Measurements from ENCODE around the gene NOM1.
"Not testable (repeated sequence)": the region's sequence is repeated elsewhere in the genome, so short reads cannot be mapped to it uniquely, and the experiment has no call there.

NOM1 gene

GRCh38 chr7:156949541-156950380 lies at the start of gene NOM1:
Gene NOM1 (plus strand): TSS chr7:156949712. CDS start chr7:156949738, 26 bp downstream.
- DNase-seq: peak; percentile 83

GRCh38 chr7:156900093-156900492 lies 49.4 kb upstream of the NOM1 start:
- not testable (repeated sequence) for DNase-seq

- no peak for DNase-seq
These were observed 46.1 kb upstream of the NOM1 start for GRCh38 chr7:156903232-156903909.

GRCh38 chr7:156906200-156906649 lies 43.3 kb upstream of the NOM1 start:
- DNase-seq: no peak

GRCh38 chr7:156907656-156908055 lies 41.9 kb upstream of the NOM1 start:
- DNase-seq: no peak

- DNase-seq: not testable (repeated sequence)
These were observed 39.8 kb upstream of the NOM1 start for GRCh38 chr7:156909574-156910252.

GRCh38 chr7:156918635-156919034 lies 30.9 kb upstream of the NOM1 start:
- no peak for DNase-seq

- no peak for DNase-seq
These were observed 30.3 kb upstream of the NOM1 start for GRCh38 chr7:156919132-156919713.

GRCh38 chr7:156920076-156920475 lies 29.4 kb upstream of the NOM1 start:
- DNase-seq: no peak

GRCh38 chr7:156920487-156921373 lies 28.8 kb upstream of the NOM1 start:
- not testable (repeated sequence) for DNase-seq

DNA sequence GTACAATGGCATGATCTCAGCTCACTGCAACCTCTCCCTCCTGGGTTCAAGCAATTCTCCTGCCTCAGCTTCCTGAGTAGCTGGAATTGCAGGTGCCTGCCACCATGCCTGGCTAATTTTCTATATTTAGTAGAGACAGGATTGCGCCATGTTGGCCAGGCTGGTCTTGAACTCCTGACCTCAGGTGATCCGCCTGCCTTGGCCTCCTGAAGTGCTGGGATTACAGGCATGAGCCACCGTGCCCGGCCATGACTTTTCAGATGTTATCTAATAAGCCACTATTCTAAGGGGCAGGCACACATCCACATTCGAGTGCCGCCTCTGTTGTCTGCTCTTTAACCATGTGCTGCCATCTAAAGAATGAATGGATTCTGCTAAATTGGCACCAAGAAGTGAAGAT lies 27.2 kb upstream of the NOM1 start:
- not testable (repeated sequence) for DNase-seq

DNA sequence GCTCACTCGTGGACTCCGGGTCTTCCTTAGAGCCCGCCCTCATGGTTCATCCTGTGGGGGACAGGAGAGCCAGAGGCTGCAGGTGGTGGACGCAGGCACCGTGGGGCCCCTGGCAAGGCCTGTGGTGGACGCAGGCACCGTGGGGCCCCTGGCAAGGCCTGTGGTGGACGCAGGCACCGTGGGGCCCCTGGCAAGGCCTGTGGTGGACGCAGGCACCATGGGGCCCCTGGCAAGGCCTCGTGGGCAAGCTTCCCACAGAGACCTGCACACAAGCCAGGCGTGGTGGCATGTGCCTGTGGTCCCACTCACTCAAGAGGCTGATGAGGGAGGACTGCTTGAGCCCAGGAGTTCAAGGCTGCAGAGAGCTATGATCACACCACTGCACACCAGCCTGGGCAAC lies 23.7 kb upstream of the NOM1 start:
- not testable (repeated sequence) for DNase-seq

- DNase-seq: peak; percentile 40
These were observed 21.7 kb upstream of the NOM1 start for GRCh38 chr7:156927571-156928405.

DNA sequence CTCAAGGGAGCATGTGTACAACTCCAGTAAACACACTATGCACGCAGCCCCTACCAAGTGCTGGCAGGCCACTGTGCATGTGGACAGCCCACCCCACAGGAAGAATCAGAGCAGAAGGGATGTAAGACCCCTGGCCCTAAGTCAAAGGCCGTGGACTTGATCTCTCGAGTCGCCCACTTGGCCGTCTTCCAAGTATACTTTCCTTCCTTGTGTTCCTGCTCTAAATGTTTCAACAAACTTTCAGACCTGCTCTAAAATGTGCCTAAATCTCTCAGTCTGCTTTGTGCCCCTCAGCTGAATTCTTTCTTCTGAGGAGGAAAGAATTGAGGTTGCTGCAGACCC lies 21.1 kb upstream of the NOM1 start:
- DNase-seq: no peak

DNA sequence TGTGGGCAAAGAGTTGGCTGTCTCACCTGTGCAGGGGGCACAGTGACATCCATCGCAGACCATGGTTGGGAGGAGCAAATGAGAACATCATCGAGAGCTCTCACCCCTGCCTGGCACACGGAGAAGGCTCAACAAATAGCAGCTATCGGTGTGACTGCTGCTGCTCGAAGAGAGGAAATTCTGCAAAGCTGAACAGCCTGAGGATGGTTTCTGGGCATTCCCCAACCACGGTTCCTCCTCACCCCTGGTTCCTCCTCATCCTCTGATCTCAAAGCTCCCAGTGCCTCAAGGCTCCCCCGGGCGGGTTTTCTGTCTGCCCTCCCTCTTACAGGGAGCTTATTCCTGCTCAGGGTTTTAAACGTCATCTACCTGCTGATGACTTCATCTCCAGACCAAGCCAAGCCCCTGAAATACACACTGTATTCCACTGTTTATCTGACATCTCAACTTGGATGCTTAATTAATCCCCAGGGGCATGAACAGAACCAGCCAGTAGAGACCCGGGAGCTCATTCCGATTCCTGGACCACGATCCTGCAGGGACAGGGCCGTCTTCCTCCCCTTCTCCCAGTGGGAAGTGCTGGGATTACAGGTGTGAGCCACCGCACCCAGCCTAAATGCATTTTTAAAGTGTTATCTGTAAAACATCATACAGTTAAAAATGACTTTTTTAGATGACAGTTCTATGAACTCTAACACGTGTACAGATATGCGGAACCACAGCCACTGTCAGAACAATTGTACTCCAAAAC lies 19.5 kb upstream of the NOM1 start:
- no peak for DNase-seq

GRCh38 chr7:156932006-156932405 lies 17.5 kb upstream of the NOM1 start:
- peak; percentile 59 for DNase-seq

DNA sequence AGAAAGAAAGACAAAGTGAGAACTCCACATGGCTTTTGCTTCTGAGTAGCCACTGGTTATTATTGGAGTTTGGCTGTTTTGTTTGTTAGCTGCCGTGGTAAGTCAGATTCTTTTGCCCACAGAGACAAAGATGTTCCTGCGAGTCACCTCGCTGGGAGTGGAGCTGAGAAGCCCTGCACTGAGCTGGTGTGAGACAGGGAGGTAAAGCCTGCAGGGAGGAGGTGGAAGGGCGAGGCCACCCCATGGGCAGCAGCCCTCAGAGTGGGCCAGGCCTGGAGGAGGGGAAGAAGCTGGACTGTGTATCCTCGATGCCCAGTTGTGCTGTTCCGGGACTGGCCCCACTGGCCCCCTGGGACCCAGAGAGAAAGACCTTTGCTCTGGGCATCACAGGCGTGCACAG lies 14.3 kb upstream of the NOM1 start:
- DNase-seq: no peak

DNA sequence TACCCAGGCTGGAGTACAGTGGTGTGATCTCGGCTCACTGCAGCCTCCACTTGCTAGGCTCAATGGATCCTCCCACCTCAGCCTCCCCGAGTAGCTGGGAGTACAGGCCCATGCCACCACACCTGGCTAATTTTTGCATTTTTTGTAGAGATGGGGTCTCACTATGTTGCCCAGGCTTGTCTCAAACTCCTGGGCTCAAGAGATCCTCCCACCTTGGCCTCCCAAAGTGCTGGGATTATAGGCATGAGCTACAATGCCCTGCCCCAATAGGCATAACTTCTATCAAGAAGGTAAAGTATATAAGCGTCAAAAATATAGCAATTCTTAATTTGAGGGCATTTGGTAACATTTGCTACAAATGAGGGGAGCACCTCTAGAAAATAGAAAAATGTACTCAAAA lies 12.7 kb upstream of the NOM1 start:
- not testable (repeated sequence) for DNase-seq

- DNase-seq: no peak
These were observed 8.9 kb upstream of the NOM1 start for GRCh38 chr7:156940421-156941122.

Data from COR-L47 (cell line).